Sigmoid colon (tissue), 7 donors: ENCODE measurements around the gene RACGAP1. TPM values are rescaled to one million over a fixed set of nuclear protein-coding genes. Genes with fewer than 3 reads are reported as not detected.

ENCODE experiments used
- DNase-seq: peaks from one replicate; pipeline ENCODE4 v3.0.0-alpha.2; 2019
- H3K27ac ChIP-seq, 4 donors: fragments of 200-600 bp; sonication (generic); one replicate each; pipeline ENCODE4 v1.5.1; 2016 to 2019; ENCODE audit warnings: mild to moderate bottlenecking in 1 of 4
- H3K27me3 ChIP-seq, 3 donors: fragments of 200-600 bp; sonication (generic); one replicate each; pipeline ENCODE4 v1.5.1; 2019; ENCODE audit warnings: mild to moderate bottlenecking in 1 of 3
- H3K36me3 ChIP-seq, 4 donors: fragments of 200-600 bp; sonication (generic); one replicate each; pipeline ENCODE4 v1.5.1; 2016 to 2019
- H3K4me1 ChIP-seq, 4 donors: fragments of 200-600 bp; sonication (generic); one replicate each; pipeline ENCODE4 v1.5.1; 2017 to 2019
- H3K4me3 ChIP-seq, 4 donors: fragments of 200-600 bp; sonication (generic); one replicate each; pipeline ENCODE4 v1.5.1; 2017 to 2019; ENCODE audit warnings: mild to moderate bottlenecking in 2 of 4, moderate library complexity in 1 of 4
- H3K9me3 ChIP-seq, 4 donors: fragments of 200-600 bp in 3 of 4; sonication (generic) in 3 of 4; one replicate each; pipeline versions ENCODE4 v1.5.1 to v1.6.1; 2013 to 2019
- CTCF ChIP-seq, 4 experiments: fragments of 450-650 bp in 3 of 4; fragments of 200-600 bp in 1 of 4; IDR thresholded peaks; one replicate each; pipeline ENCODE4 v1.5.1; 2016 to 2019; ENCODE audit warnings: antibody characterized with exemption in 4 of 4, mild to moderate bottlenecking in 3 of 4, moderate library complexity in 2 of 4
- EP300 ChIP-seq, 4 donors: sonication (generic); formaldehyde crosslinking; IDR thresholded peaks; one replicate each; pipeline ENCODE4 v1.6.1; 2017; ENCODE audit warnings: antibody characterized with exemption in 4 of 4
- POLR2A ChIP-seq, 2 donors: fragments of 450-650 bp; IDR thresholded peaks; one replicate each; pipeline ENCODE4 v1.6.1; 2016; ENCODE audit warnings: antibody characterized with exemption in 2 of 2, mild to moderate bottlenecking in 2 of 2, moderate library complexity in 2 of 2
- POLR2AphosphoS5 ChIP-seq, 4 donors: sonication (generic); formaldehyde crosslinking; IDR thresholded peaks; one replicate each; pipeline ENCODE4 v1.6.1; 2017; ENCODE audit warnings: antibody characterized with exemption in 4 of 4
- WGBS, 2 donors: extraction: QIAGEN DNeasy Blood & Tissue Kit; methylation state at CpG; one replicate each; pipeline ENCODE4 v1.1.7; 2013; 5-methylcytosine and 5-hydroxymethylcytosine counted together
- intact Hi-C: fragments of 100-400 bp; cut with DNase I; formaldehyde crosslinking; loops from one replicate; pipeline ENCODE4 v1.15.1; 2023
- polyA plus RNA-seq, 3 donors: library from polyadenylated mRNA; stranded (reverse); fragments of 200-250 nt; gene quantifications; one replicate each; pipeline ENCODE4 v1.2.3, GENCODE V29; 2013
- total RNA-seq, 4 donors: library from RNA; depleted of rRNA; stranded (reverse); fragments of >200 nt; gene quantifications; one replicate each; pipeline ENCODE4 v1.1.0, GENCODE V29; 2016
- donor health status: healthy with polysubstance abuse.
- donor health status: Bipolar disorder and iron deficiency.
- donor health status: healthy.

Gene RACGAP1
- total and polyA plus RNA-seq, 7 donors: 4.8 to 42.6 (median 22.5) TPM

GRCh38 chr12:49984476-49985359, 40.6 kb downstream of the RACGAP1 start:
- intact Hi-C loops: loop anchor here (5.0 kb wide), 1 partner anchor 38 kb away; no protein-coding TSS in a partner anchor

GRCh38 chr12:49983892-49984291, 41.4 kb downstream of the RACGAP1 start:
- Histone ChIP-seq H3K4me1 (peaks cover 0 to 72% (median 52%) of the 10 kb centered on the region in 4 donors), H3K9me3 (no peaks in the 10 kb centered on the region), H3K36me3 (no peaks in the 10 kb centered on the region), H3K27ac (peak overlapping the region in 3 of 4 donors; percentile 24 to 69 (median 50)), H3K27me3 (no peaks in the 10 kb centered on the region), H3K4me3 (no peak overlapping the region)
- TF ChIP-seq POLR2A (IDR thresholded peaks at IDR 0.05) (no peak), CTCF (IDR thresholded peaks at IDR 0.05) (no peak), POLR2AphosphoS5 (IDR thresholded peaks at IDR 0.05) (no peak), EP300 (IDR thresholded peaks at IDR 0.05) (no peak)
- intact Hi-C loops: loop anchor here (2.0 to 5.0 kb wide), 2 partner anchors 21 to 38 kb away; no protein-coding TSS in a partner anchor
- DNase-seq: no peak
- 6 to 16% methylated on average over 8 of the region's 8 CpGs for WGBS, 2 donors

More at GRCh38 chr12:49984476-49985359, 40.6 kb downstream of the RACGAP1 start:
- peak overlapping the region in 3 of 4 donors; percentile 24 to 69 (median 50) for H3K27ac ChIP-seq
- no peak for DNase-seq
- no peak overlapping the region for H3K4me3 ChIP-seq
- H3K9me3 ChIP-seq: no peaks in the 10 kb centered on the region
- no peaks in the 10 kb centered on the region for H3K36me3 ChIP-seq
- 89 to 90% methylated on average over 9 of the region's 9 CpGs for WGBS, 2 donors
- peaks cover 0 to 79% (median 54%) of the 10 kb centered on the region in 4 donors for H3K4me1 ChIP-seq
- TF ChIP-seq POLR2AphosphoS5 (IDR thresholded peaks at IDR 0.05) (no peak), EP300 (IDR thresholded peaks at IDR 0.05) (no peak), POLR2A (IDR thresholded peaks at IDR 0.05) (no peak), CTCF (IDR thresholded peaks at IDR 0.05) (no peak)
- H3K27me3 ChIP-seq: no peaks in the 10 kb centered on the region

GRCh38 chr12:49982246-49983087, 42.8 kb downstream of the RACGAP1 start:
- Histone ChIP-seq H3K4me1 (peaks cover 0 to 58% (median 40%) of the 10 kb centered on the region in 4 donors), H3K36me3 (no peaks in the 10 kb centered on the region), H3K27me3 (no peaks in the 10 kb centered on the region), H3K27ac (peak overlapping the region in 3 of 4 donors; percentile 54 to 72 (median 54)), H3K9me3 (no peaks in the 10 kb centered on the region), H3K4me3 (no peak overlapping the region)
- intact Hi-C loops: loop anchor here (2.0 to 5.0 kb wide), 2 partner anchors 22 to 40 kb away; no protein-coding TSS in a partner anchor
- no peak for DNase-seq
- no peak for TF ChIP-seq POLR2A (IDR thresholded peaks at IDR 0.05)
- 87 to 93% methylated on average over 7 of the region's 7 CpGs for WGBS, 2 donors

- Histone ChIP-seq H3K27me3 (no peaks in the 10 kb centered on the region), H3K4me1 (peaks cover 0 to 40% (median 31%) of the 10 kb centered on the region in 4 donors), H3K36me3 (no peaks in the 10 kb centered on the region), H3K27ac (peak overlapping the region in 1 of 4 donors; percentile 72), H3K9me3 (no peaks in the 10 kb centered on the region), H3K4me3 (no peak overlapping the region)
- intact Hi-C loops: loop anchor here (5.0 kb wide), 1 partner anchor 42 kb away; no protein-coding TSS in a partner anchor
- WGBS, 2 donors: 95 to 96% methylated on average over 10 of the region's 10 CpGs
- TF ChIP-seq POLR2AphosphoS5 (IDR thresholded peaks at IDR 0.05): no peak
- no peak for DNase-seq
Observed at GRCh38 chr12:49980501-49981349, 44.6 kb downstream of the RACGAP1 start.

- intact Hi-C loops: loop anchor here (5.0 kb wide), 1 partner anchor 43 kb away; no protein-coding TSS in a partner anchor
- 79 to 84% methylated on average over 3 of the region's 3 CpGs for WGBS, 2 donors
- H3K9me3 ChIP-seq: no peaks in the 10 kb centered on the region
Observed at GRCh38 chr12:49979791-49980190, 45.5 kb downstream of the RACGAP1 start.

More at GRCh38 chr12:49979791-49980190, 45.5 kb downstream of the RACGAP1 start:
- H3K27ac ChIP-seq: no peak overlapping the region
- no peak for TF ChIP-seq EP300 (IDR thresholded peaks at IDR 0.05)
- no peak for TF ChIP-seq POLR2A (IDR thresholded peaks at IDR 0.05)
- TF ChIP-seq POLR2AphosphoS5 (IDR thresholded peaks at IDR 0.05): no peak
- TF ChIP-seq CTCF (IDR thresholded peaks at IDR 0.05): no peak
- H3K4me1 ChIP-seq: peaks cover 0 to 40% (median 35%) of the 10 kb centered on the region in 4 donors
- H3K27me3 ChIP-seq: no peaks in the 10 kb centered on the region
- DNase-seq: no peak
- H3K36me3 ChIP-seq: no peaks in the 10 kb centered on the region
- H3K4me3 ChIP-seq: no peak overlapping the region
